AG09319 (cell line): Measurements from ENCODE around the gene ATN1.

Experiments used
- DNase-seq: peaks from one replicate; pipeline ENCODE4 v3.0.0-alpha.2; 2010; ENCODE audit warnings: low read depth; ENCODE audit errors: extremely low read depth
- CTCF ChIP-seq: IDR thresholded peaks from 2 replicates; pipeline ENCODE4 v1.5.1; 2011; ENCODE audit warnings: low read depth, mild to moderate bottlenecking, inconsistent platforms, low read length, moderate library complexity

Gene ATN1

DNA sequence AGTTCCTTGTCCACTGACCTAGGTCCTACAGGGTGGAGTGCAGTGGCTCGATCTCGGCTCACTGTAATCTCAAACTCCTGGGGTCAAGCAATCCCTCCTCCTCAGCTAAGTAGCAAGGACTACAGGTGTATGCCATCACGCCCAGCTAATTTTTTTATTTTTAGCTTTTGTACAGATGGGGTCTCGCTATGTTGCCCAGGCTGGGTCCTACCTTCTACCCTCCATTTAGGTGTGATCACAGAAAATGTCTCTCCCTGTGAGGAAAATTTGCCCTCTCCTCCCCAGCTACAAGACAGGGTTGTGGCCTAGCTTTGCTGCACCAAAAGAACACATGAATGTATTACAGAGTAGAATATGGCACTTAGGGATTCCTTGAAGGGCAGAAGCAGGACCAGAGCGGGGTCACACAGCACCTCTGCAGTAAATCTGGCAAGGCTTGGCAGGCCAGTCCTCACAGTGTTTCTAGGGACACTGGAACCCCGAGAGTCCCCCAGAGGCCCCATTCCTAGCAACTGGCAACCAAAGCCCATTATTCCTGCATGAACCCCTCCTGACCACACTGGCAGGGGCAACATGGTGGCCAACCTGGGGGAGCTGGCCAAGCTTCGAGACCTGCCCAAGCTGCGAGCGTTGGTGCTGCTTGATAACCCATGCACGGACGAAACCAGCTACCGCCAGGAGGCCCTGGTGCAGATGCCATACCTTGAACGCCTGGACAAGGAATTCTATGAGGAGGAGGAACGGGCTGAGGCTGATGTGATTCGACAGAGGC is 15.4 kb upstream of the ATN1 start:
- DNase-seq, result no peak
- TF ChIP-seq CTCF, result no peak

DNA sequence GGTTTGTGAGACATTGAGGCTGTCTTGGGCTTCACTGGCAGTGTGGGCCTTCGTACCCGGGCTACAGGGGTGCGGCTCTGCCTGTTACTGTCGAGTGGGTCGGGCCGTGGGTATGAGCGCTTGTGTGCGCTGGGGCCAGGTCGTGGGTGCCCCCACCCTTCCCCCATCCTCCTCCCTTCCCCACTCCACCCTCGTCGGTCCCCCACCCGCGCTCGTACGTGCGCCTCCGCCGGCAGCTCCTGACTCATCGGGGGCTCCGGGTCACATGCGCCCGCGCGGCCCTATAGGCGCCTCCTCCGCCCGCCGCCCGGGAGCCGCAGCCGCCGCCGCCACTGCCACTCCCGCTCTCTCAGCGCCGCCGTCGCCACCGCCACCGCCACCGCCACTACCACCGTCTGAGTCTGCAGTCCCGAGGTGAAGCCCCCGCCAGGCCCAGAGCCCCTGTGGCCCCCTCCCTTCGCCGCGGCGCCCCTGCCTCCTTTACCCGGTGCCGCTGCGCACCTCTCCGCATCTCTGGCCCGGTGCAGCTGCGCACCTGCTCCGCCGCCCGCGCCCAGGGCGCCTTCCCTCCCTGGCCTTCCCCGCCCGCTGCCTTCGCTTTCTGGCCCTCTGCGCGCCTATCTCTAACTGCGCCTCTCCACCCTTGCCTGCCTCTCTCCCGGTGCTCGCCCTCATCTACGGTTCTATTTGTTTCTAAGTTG is 13.4 kb upstream of the ATN1 start, which contains the start of gene ENO2:
ENO2 (plus strand) TSS at position 335 of the 701 bp plus-strand sequence. CDS start 1,253 bp downstream, outside the sequence.
- no peak for DNase-seq

GRCh38 chr12:6914947-6915788 is 12.6 kb upstream of the ATN1 start:
- DNase-seq, result no peak
- no peak for TF ChIP-seq CTCF

More for the DNA sequence above, 13.4 kb upstream of the ATN1 start, which contains the start of gene ENO2:
- TF ChIP-seq CTCF, result no peak

DNA sequence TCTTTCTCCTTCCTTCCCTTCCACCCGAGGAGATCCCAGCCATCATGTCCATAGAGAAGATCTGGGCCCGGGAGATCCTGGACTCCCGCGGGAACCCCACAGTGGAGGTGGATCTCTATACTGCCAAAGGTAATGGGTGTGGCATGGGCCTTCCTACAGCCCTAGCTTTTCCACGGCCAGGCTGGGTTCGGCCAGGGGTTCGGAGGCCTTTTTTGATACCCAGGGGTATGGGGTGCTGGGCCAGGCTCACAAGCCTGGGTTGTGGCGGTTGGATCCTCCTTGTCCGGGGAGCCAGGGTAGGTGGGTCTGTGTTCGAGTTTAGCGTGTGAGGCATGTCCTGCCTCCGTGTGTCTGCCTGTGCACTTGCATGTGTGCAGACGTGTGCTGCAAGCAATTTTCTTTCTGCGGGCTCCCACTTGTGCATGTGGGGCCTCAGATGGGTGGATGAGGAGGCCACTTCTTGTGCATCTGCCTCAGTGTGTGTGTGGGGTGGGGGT is 11.9 kb upstream of the ATN1 start:
- no peak for TF ChIP-seq CTCF
- DNase-seq, result no peak

GRCh38 chr12:6916426-6917200 is 11.1 kb upstream of the ATN1 start:
- no peak for TF ChIP-seq CTCF
- DNase-seq, result no peak

DNA sequence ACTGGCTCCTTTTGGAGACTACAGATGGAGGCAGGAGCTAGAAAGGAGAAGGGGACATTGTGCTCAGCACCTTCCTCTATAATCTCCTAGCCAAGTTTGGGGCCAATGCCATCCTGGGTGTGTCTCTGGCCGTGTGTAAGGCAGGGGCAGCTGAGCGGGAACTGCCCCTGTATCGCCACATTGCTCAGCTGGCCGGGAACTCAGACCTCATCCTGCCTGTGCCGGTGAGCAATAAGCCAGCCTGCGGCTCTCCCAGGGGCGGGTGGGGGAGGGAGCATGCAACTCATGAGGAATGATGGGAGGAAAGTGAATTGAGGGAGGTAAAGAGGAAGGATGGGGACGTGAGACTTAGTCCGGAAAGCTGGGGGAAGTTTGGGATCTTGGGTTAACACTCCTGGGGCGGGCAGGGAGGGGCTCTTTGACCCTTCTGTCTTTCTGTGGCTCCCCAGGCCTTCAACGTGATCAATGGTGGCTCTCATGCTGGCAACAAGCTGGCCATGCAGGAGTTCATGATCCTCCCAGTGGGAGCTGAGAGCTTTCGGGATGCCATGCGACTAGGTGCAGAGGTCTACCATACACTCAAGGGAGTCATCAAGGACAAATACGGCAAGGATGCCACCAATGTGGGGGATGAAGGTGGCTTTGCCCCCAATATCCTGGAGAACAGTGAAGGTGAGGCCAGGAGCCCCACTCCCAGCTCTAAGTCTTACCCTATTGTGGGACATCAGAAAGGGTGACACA is 10.1 kb upstream of the ATN1 start:
- TF ChIP-seq CTCF, result no peak
- DNase-seq, result no peak
